ENCODE data around the gene MYT1.
"Not testable (repeated sequence)": the region's sequence is repeated elsewhere in the genome, so short reads cannot be mapped to it uniquely, and the experiment has no call there.

MYT1 gene

DNA sequence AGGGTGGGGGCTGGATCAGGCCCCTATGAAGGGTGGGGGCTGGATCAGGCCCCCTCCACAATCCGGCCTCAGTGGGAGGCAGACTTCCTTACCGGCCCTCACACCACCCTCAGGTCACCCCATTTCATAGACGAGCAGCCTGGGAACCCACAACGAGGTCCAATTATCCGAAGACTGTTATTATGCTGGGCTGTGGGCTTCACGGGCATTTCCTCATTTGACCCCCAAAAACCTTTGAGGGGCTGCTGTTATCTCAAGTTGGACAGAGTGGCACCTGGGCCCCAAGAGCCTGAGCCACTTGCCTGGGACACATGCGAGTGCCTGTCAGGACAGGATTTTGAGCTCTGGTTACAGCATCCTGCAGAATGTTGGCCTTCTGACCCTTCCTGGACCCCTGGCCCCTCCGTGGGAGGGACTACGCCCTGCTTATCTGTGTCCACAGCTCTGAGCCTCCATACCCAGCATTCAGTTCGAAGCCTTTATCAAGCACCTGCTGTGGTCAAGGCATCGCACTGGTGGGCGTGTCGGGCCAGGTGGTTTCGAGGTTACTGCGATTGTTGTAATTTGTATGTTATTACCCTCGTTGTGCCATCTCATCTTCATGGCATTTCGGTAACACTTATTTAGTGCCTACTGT, 56.8 kb downstream of the MYT1 start:
- peak; percentile 41 for DNase-seq

DNA sequence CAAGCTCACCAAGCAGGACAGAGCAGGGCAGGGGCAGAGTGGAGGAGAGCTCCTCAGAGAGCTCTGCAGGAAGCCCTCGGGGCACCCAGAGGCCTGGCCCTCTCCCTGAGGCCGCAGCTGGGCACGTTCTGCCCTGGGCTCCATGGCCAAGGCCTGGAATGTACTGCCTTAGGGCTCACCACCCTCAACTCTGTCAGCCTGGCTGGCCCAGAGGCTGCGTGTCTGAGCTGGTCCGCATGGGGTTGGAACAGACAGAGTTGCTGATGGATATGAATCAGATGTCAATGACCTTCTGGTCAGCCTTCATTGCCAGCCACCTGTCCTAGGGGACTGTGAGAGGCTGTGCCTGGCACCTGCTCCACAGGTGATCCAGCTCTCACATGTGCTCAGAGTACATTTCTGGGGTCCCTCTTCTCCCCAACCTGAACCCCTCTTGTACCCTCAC, 58.1 kb downstream of the MYT1 start:
- no peak for DNase-seq

DNA sequence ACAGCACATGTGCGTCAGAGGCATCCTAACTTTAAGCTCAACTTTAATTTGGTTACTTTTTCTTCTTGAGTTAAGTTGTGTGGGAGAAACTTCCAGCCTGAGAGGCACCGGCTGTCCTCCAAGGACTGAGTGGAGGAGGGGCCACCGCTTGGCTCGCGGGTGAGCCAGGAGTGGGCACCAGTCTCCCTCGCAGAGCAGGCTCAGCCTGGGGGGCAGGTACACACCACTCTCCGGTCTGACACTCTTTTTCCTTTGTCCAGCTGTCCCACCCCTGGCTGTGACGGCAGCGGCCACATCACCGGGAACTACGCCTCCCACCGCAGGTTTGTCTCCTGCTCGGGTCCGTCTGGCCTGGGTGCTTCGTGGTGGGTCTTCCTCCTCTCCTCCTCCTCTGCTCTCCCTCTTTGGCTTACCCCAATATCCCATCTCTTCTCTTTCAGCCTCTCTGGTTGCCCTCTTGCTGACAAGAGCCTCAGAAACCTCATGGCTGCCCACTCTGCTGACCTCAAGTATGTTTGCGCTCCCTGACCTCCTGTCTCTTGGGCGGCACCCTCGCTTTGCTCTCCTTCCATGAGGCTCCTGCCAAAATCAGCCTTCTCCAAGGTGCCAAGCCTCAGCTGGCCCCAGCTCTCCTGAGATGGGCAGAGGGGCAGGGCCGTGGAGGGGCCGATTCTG, 58.7 kb downstream of the MYT1 start:
- no peak for DNase-seq

DNA sequence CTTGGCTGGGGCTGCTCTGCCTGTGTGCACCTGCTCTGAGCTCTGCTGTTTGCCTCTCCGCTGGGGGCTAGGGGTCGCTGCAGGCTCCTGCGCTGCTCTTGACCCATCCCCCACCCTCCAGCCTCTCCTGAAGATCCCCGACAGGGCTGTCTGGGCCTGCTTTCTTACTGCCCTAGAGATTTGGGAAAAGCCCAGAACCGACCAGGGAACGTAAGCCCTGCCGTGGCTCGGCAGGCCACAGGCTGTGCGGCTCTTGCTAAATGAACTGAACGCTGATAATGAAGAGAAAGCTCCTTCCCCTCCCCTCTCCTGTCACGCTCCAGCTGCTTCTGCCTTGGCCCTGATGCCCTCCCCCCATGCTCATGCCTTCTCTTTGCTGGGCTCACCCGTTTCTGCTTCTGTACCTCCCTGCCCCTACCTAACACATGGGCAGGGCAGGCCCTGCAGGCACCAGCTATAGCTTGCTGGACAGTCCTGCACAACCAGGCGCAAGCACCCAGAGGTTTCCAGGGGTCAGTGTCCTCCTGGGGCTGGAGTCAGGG, 59.3 kb downstream of the MYT1 start:
- DNase-seq, result peak; percentile 77

DNA sequence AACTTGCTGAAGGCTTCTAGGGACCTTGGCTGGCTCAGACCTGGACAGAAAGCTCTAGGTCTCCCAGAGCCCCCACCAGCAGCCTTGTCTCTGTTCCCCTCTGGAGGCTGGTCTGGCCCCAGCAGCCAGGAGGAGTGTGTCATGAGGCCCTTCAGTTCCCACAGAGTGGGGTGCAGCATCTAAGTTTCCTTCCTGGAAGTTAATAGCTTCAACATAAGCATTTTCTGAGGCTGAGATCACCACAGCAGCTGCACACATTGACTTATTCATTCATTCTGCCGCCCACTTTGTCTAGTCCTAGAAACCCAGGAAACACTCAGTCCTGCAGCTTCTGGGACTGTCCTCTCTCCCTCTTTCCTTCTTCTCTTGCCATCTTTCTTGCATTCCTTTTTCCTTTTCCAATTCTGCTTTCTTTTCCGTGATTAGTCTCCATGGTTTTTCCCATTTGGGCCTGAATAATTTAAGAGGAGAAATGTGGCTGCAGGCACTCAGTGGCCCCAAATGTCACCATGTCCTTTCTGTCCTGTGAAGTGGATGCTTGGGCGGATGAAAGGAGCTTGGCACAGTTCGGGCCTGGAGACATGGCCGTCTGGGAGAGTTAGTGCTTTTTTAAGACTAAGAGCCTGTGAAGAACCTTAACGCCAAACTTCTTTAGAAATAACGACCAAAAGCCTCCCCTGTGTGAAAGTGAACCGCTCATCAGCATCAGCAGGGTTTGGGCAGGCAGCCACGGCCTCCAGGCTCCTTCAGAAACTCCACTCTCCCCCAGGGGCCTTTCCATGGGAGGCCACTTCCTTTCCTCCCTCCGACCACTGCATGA, 60.3 kb downstream of the MYT1 start:
- DNase-seq, result peak; percentile 87

DNA sequence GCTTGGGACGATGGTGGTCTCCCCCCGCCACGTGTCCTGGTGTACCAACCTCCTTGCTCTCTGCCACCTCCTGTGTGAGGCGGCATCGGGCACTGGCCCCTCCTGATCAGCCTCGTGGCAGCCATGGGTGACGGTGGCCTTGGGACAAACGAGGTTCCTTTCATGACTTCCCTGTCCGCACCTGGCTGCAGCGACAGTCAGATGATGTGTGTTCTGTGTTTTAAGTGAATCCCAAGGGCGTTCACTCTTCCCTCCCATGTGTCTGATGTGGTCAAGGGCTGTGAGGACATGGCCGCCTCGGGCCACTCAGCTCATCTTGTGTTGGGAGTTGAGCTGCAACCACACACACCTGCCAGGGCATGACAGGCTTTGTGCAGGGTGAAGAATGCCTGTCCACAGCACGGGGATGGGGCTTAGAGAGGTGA, 60.9 kb downstream of the MYT1 start:
- no peak for DNase-seq

DNA sequence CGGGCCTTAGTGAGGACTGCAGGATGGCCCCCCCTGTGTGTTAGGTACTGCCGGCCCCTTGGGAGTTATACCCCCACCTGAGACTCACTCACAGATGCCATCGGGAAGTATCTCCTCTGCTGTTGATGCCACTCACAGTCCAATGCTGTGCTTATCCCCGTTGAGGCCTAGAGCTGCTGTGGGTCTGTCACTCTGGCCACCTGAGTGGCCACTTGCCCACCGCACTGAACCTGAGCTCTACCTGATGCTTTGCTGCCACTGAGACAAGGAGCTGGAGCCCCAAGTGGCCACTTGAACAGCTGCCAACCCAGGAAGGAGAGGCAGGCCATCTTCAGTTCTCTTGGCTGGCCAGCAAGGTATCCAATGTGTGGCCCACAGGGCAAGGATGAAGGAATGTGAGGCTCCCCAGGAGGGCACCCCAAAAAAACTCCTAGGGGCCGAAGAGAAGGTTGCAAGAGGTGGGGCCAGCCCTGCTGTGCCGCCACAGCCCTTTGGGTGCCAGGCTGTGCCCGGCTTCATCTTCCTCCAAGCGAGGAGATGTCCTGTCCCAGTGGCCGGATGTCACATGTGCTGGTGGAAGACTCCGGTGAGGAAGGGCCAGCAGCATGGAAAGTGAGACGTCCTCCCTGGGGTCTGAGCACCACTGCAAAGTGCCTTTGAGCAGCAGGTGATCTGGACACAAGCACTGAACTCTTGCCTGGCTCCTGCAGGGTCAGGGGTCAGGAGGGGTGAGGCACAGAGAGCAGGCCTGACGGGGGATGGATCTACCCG, 61.8 kb downstream of the MYT1 start:
- DNase-seq, result no peak

DNA sequence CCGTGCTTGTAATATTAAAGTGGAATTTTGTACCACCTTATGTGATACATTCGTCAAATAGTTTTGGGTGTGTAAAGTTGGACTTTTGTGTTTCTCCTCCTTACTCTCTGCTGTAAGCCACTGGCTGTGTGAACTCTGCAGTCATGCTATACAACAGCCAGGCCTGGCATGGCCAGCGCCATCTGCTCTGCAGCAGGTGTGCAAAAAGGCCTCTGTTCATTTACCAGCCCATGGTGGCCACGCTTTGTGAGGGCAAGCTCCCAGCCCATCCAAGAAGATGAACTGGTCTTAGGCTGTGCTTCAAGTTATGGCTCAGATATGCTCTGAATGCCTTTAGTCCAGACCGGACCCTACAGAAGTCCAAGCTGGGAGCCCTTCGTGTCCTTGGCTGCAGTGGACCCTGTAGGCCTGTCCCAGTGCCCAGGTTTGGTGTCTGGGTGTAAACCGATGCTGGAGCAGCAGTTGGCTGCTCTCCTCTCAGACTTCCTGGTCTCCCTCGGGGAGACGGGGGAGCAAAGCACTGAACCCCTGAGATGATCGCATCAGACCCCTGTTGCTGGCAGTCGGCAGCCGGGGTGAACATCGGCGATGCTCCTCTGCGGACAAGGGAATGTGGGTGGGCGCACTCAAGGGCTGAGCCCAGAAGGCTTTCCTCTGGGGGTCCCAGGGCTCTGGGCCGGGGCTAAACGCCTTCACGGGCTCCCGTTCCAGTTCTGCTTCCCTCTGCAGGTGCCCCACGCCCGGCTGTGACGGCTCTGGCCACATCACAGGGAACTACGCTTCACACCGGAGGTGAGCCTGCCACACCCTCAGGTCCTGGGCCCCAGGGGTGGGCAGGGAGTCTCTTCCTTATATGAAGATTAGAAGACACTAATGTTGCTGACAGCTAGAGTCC, 62.7 kb downstream of the MYT1 start:
- DNase-seq, result no peak

DNA sequence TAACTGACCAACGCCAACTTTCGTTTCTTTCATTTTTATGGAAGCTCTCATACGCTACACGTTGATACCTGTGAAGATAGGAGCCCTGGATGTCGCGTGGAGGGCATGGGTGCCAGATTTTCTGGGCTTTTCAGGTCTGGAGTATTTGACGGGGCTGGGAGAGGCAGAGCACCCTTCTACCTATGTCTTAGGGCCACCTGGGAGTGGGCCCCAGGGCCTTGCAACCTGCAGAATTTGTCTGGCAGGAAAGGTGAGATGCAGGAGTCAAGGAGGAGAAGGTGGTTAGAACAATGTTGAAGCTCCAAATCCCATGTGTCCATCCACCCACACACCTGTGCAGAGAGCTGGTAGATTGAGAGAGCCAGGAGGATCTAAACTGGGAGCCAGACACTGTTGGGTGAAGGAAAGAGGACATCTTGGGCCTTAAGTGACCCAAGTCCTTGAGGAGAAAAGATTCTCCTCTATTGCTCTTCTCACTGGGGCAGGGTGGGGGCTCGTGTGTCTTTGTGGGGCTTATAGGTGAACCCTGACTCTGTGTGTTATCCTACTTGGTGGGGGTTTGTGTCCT, 63.9 kb downstream of the MYT1 start:
- DNase-seq, result no peak

DNA sequence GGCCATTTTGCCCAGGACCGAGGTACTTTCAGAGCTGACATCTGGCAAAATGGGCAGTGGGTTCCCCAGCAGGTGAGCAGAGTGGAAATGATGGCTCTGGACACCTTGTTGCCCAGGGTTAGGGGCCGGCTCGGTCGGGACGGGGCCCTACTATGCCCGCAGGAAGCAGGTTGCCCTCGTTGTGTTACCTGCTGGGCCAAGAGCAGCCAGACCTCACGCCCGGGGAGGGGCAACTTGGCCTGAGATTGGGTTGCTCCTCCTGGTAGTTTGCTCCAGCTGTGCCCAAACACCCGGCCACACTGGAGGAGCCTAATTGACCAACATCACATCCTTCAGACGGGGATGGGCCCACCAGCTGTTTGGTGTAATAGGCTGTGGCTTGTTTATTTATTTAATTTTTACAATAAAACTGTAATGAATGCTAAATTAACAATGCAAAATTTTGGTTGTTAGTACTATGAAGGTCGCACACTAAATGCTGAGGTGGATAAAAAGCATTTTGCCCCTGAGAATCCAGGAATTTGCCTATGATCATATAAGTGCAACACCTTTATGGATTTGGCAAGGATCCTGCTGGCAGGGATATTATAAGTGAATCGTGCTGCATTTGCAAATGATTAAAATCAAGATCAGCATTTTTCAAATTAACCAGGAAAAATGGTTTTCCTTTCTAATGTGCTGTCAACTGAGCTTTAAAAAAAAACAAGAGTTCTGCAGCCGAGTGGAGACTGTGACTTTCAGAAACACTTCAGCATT, 64.7 kb downstream of the MYT1 start:
- DNase-seq, result no peak

DNA sequence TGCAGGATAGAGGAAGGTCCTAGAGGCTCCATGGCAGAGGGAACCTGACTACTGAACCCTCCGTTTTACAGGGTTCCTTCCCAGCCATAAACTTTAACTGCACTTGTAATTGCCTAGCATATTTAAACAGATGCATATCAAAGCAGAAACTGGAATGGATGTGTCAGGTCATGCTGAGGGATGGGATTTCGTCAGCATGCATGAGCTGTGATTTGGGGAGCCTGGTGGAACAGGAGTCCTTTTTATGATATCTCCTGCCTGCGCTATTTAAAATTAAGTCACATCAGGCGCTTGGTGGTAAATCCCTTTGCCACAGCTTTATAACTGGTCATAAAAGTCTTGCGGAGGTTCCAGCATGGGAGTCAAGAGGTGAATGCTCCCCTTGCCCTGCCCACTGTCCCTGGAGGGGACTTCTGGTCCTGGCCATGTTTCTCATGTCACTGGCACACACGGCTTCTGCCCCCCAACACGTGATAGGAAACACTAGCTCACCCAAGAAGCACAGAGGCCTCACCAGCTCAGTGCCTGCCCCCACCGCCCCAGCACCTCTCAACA, 65.3 kb downstream of the MYT1 start:
- no peak for DNase-seq

DNA sequence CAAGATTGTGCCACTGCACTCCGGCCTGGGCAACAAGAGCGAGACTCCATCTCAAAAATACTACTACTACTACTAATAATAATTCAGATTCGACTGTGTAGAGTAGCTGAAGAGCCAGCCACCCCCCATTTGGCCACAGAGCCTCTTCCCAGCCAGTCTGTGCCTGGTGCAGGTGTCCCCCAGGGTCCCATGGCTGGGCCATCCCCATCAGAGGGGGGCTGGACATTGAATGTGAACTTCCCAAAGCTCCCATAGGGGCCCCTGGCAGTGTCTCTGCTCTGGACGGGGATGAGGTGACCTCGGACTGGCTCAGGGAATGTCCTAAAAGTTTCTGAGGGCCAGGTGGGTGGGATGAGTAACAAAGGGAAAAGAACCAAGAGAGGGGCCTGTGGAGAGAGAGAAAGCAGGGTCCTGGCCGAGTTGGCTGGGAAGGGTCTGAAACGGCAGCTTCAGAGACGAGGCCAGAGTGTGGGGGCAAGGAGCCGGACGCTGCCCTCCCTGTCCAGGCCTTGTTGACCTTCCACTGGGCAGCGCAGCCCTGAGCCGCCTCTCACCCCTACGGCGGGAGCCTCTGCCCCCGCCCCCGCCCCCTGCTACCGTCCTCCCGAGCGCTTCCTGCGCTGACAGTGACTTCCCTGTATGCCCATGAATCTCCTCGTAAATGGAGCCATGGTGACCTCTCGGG, 66.4 kb downstream of the MYT1 start:
- no peak for DNase-seq

DNA sequence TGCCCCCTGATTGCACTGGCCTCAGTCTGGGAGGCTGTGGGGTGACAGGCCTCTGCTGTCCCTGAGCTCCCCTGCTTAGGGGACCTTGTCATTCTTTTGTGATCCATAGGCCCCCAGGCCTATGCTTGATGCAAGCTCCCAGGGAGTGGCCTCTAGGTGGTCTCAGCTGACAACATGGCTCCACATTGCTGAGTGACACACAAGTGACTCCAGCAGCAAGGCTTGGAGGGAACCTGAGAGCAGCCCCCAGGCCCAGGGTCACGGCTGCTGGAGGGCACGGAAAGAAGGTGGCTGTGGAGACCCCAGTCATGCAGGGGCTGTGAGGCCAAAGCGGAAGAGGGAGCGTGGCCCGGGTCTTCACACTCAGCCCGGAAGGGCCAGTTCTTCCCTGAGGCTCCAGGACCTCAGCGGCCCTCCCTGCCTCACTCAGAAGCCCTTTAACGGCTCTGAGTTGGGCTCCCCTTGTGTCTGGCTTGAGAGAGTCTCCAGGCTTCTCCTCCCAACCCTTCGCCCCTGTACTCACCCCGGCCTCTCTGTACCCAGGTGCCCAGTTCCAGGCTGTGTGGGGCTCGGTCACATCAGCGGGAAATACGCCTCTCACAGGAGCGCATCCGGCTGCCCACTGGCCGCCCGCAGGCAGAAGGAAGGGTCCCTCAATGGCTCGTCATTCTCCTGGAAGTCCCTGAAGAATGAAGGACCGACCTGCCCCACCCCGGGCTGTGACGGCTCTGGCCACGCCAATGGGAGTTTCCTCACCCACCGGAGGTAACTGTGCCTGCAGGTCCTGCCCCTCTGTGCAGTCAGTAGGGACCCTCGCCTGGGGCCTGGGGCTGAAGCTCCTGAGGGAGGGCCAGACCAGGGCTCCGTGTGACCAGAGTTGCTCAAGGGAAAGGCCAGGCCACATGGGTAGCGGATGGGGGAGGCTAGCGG, 67.6 kb downstream of the MYT1 start:
- DNase-seq, result no peak

DNA sequence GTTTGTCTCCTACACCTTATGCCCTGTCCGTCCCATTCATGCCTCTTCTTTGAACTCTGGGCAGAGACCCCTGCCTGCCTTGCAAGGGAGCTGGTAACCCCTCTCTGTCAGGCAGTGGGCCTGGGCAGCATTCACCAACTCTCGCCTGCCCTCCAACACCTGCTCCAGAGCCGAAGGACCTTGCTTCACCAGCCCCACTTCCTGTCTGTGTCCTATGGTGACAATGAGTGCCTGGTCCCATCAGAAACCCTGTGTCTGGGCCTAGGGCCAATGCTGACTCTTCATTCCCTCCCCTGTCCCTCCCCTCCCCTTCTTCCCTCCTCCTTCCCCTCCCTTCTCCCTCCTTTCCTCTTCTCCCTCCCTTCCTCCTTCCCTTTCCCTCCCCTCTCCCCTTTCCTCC, 68.5 kb downstream of the MYT1 start:
- no peak for DNase-seq

DNA sequence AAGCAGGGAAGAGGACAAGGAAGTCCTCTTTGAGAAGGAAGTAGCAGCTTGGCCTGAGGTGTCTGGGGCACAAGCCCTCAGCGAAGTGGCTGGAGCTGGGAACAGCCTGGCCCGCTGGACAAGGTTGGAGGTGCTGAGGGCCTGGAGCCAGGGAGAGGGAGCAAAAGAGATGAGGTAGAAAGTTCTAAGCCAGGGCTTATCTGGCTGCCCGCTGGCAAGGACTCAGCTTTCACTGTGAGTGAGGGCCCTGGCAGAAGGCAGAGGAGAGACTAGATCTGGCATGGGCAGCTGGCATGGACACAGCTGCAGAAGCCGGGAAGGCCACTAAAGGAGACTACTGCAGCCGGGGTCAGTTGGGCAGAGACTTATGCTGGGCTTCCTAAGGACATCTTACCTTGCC, 69.5 kb downstream of the MYT1 start:
- DNase-seq, result peak; percentile 42

DNA sequence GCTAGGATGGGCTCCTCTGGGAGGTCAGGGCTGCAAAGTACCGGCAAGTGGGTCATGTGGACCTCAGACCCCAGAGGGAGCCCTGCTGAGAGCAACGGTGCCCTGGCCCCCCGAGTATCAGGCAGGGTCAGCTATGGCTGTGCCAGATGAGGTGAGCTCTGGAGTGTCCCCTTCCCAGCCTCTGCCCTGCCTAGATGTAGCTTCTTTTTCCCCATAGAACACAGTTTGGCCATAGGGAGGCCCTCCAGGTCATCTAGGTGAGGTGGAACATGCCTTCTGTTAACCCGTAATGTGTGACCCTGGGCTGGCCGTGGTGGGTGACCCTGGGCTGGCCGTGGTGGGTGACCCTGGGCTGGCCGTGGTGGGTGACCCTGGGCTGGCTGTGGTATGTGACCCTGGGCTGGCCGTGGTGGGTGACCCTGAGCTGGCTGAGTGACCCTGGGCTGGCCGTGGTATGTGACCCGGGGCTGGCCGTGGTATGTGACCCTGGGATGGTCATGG, 70.1 kb downstream of the MYT1 start:
- no peak for DNase-seq

DNA sequence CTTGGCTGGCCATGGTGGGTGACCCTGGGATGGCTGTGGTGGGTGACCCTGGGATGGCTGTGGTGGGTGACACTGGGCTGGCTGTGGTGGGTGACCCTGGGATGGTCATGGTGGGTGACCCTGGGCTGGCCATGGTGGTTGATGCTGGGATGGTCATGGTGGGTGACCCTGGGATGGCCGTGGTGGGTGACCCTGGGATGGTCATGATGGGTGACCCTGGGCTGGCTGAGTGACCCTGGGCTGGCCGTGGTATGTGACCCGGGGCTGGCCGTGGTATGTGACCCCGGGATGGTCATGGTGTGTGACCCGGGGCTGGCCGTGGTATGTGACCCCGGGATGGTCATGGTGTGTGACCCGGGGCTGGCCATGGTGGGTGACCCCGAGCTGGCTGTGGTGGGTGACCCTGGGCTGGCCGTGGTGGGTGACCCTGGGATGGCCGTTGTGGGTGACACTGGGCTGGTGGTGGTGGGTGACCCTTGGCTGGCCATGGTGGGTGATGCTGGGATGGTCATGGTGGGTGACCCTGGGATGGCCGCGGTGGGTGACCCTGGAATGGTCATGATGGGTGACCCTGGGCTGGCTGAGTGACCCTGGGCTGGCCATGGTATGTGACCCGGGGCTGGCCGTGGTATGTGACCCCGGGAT, 70.8 kb downstream of the MYT1 start:
- not testable (repeated sequence) for DNase-seq

All from femur (tissue), 1 donor.